Urinary bladder (tissue), 4 donors: ENCODE measurements around the gene XRCC6. TPM values are rescaled to one million over a fixed set of nuclear protein-coding genes. Genes with fewer than 3 reads are reported as not detected.
"Not testable (repeated sequence)": the region's sequence is repeated elsewhere in the genome, so short reads cannot be mapped to it uniquely, and the experiment has no call there.

Source experiments
- DNase-seq: peaks from one replicate; pipeline ENCODE4 v3.0.0-alpha.2; 2015; ENCODE audit errors: extremely low spot score
- H3K27ac ChIP-seq: one replicate; pipeline ENCODE4 v1.5.1; 2013; ENCODE audit warnings: low read depth, mild to moderate bottlenecking, moderate library complexity
- H3K36me3 ChIP-seq: one replicate; pipeline ENCODE4 v1.6.1; 2013; ENCODE audit warnings: mild to moderate bottlenecking, moderate library complexity; ENCODE audit not compliant: insufficient read depth
- H3K4me1 ChIP-seq: one replicate; pipeline ENCODE4 v1.6.1; 2013; ENCODE audit warnings: mild to moderate bottlenecking, moderate library complexity; ENCODE audit not compliant: insufficient read depth
- H3K4me3 ChIP-seq: one replicate; pipeline ENCODE4 v1.5.1; 2013; ENCODE audit warnings: low read depth, low read length
- WGBS: extraction: QIAGEN DNeasy Blood & Tissue Kit; methylation state at CpG from one replicate; pipeline ENCODE4 v1.1.7; 2013; 5-methylcytosine and 5-hydroxymethylcytosine counted together
- polyA plus RNA-seq: library from polyadenylated mRNA; stranded (reverse); fragments of 200-250 nt; gene quantifications from one replicate; pipeline ENCODE4 v1.2.3, GENCODE V29; 2013
- total RNA-seq: library from RNA; depleted of rRNA; stranded (reverse); fragments of >200 nt; gene quantifications from one replicate; pipeline ENCODE4 v1.2.3, GENCODE V29; 2014
- donor health status: healthy with polysubstance abuse.
- donor health status: healthy.

The XRCC6 gene
- total and polyA plus RNA-seq, 2 donors: 195 to 199 TPM

- no peaks in the 10 kb centered on the region for H3K4me1 ChIP-seq
- no peaks in the 10 kb centered on the region for H3K36me3 ChIP-seq
- peak overlapping the region; percentile 62 for H3K27ac ChIP-seq
- peak overlapping the region; percentile 59 for H3K4me3 ChIP-seq
- WGBS: 3% methylated on average over 24 of the region's 24 CpGs
- DNase-seq: no peak
Measured at GRCh38 chr22:41619979-41620588, 1.0 kb upstream of the XRCC6 start.

- Histone ChIP-seq H3K4me1 (no peaks in the 10 kb centered on the region), H3K4me3 (peak within 1 kb of the TSS; percentile 72), H3K36me3 (no peaks in the 10 kb centered on the region), H3K27ac (peak within 1 kb of the TSS; percentile 90)
- under 1% methylated on average over 40 of the region's 40 CpGs for WGBS
- DNase-seq: no peak
Measured at GRCh38 chr22:41620589-41621098, 451 bp upstream of the XRCC6 start, which contains the start of gene DESI1. TSS of gene DESI1 (minus strand) at chr22:41621043. CDS start at chr22:41620839, 204 bp downstream.

GRCh38 chr22:41621911-41622179 lies 750 bp downstream of the XRCC6 start:
- H3K27ac ChIP-seq: no peak overlapping the region
- 4% methylated on average over 8 of the region's 8 CpGs for WGBS
- no peaks in the 10 kb centered on the region for H3K4me1 ChIP-seq
- H3K36me3 ChIP-seq: no peaks in the 10 kb centered on the region
- H3K4me3 ChIP-seq: peak overlapping the region; percentile 72
- no peak for DNase-seq

- Histone ChIP-seq H3K4me3 (no peak overlapping the region), H3K36me3 (peaks cover 4% of the 10 kb centered on the region), H3K4me1 (no peaks in the 10 kb centered on the region), H3K27ac (no peak overlapping the region)
- WGBS: 97% methylated on average over 7 of the region's 7 CpGs
- DNase-seq: no peak
Measured at GRCh38 chr22:41625577-41625976, 4.5 kb downstream of the XRCC6 start.

- not testable (repeated sequence) for H3K27ac ChIP-seq, H3K4me1 ChIP-seq, H3K4me3 ChIP-seq, DNase-seq, H3K36me3 ChIP-seq
- WGBS: 96% methylated on average over 25 of the region's 28 CpGs
Measured at GRCh38 chr22:41631115-41631514, 10.0 kb downstream of the XRCC6 start.

GRCh38 chr22:41631615-41632014 lies 10.5 kb downstream of the XRCC6 start:
- H3K27ac ChIP-seq, H3K36me3 ChIP-seq, DNase-seq, H3K4me1 ChIP-seq, H3K4me3 ChIP-seq: not testable (repeated sequence)
- 96% methylated on average over 12 of the region's 23 CpGs for WGBS

- WGBS: 93% methylated on average over 8 of the region's 8 CpGs
- H3K4me3 ChIP-seq: not testable (repeated sequence)
Measured at GRCh38 chr22:41634610-41635009, 13.5 kb downstream of the XRCC6 start.

GRCh38 chr22:41636467-41636866 lies 15.4 kb downstream of the XRCC6 start:
- 64% methylated on average over 7 of the region's 7 CpGs for WGBS
- no peak overlapping the region for H3K4me3 ChIP-seq
- DNase-seq: no peak
- no peak overlapping the region for H3K27ac ChIP-seq
- no peaks in the 10 kb centered on the region for H3K4me1 ChIP-seq
- H3K36me3 ChIP-seq: peaks cover 9% of the 10 kb centered on the region

More at GRCh38 chr22:41634610-41635009, 13.5 kb downstream of the XRCC6 start:
- H3K27ac ChIP-seq, DNase-seq, H3K4me1 ChIP-seq: not testable (repeated sequence)
- H3K36me3 ChIP-seq: peaks cover 10% of the 10 kb centered on the region

GRCh38 chr22:41637623-41638022 lies 16.5 kb downstream of the XRCC6 start:
- not testable (repeated sequence) for H3K27ac ChIP-seq, DNase-seq, H3K4me1 ChIP-seq, H3K4me3 ChIP-seq
- H3K36me3 ChIP-seq: peaks cover 12% of the 10 kb centered on the region
- 97% methylated on average over 8 of the region's 8 CpGs for WGBS

- no peak for DNase-seq
- WGBS: 94% methylated on average over 5 of the region's 5 CpGs
- Histone ChIP-seq H3K27ac (no peak overlapping the region), H3K4me1 (no peaks in the 10 kb centered on the region), H3K4me3 (no peak overlapping the region), H3K36me3 (peaks cover 16% of the 10 kb centered on the region)
Measured at GRCh38 chr22:41638124-41638523, 17.0 kb downstream of the XRCC6 start.

GRCh38 chr22:41638748-41639147 lies 17.7 kb downstream of the XRCC6 start:
- Histone ChIP-seq H3K4me3 (no peak overlapping the region), H3K4me1 (no peaks in the 10 kb centered on the region), H3K27ac (no peak overlapping the region), H3K36me3 (peaks cover 20% of the 10 kb centered on the region)
- WGBS: 95% methylated on average over 5 of the region's 5 CpGs
- DNase-seq: no peak

- Histone ChIP-seq H3K36me3 (peaks cover 17% of the 10 kb centered on the region), H3K27ac (no peak overlapping the region), H3K4me3 (no peak overlapping the region), H3K4me1 (no peaks in the 10 kb centered on the region)
- no peak for DNase-seq
- WGBS: 98% methylated on average over 7 of the region's 7 CpGs
Measured at GRCh38 chr22:41641854-41642253, 20.8 kb downstream of the XRCC6 start.

- Histone ChIP-seq H3K36me3 (peaks cover 17% of the 10 kb centered on the region), H3K27ac (no peak overlapping the region), H3K4me3 (no peak overlapping the region), H3K4me1 (no peaks in the 10 kb centered on the region)
- DNase-seq: no peak
- WGBS: 93% methylated on average over 6 of the region's 6 CpGs
Measured at GRCh38 chr22:41642331-41643110, 21.4 kb downstream of the XRCC6 start.

GRCh38 chr22:41647771-41648170 lies 26.7 kb downstream of the XRCC6 start:
- no peak for DNase-seq
- H3K4me1 ChIP-seq: no peaks in the 10 kb centered on the region
- 77% methylated on average over 3 of the region's 3 CpGs for WGBS
- no peak overlapping the region for H3K27ac ChIP-seq
- peaks cover 11% of the 10 kb centered on the region for H3K36me3 ChIP-seq
- no peak overlapping the region for H3K4me3 ChIP-seq
